ENCODE results near the gene HSF2BP.

DNA sequence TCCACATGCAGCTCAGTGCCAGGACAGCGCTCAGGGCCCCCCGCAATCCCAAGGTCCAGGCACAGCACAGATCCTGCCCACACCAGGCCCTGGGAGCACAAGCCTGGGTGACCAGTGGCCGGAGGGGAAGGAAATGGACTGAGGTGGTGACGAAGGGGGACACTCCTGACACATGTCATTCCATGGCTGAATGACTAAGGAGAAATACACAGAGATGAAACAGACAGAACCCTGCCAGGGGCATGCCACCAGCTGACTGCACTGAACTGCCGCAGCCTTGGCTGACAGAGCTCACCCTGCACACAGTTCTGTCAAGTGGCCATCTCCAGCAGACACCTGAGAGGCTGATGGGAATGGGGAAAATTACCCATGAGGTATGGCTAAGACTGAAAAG, 56.1 kb downstream of the HSF2BP start:
- TF ChIP-seq, protein P1, sequence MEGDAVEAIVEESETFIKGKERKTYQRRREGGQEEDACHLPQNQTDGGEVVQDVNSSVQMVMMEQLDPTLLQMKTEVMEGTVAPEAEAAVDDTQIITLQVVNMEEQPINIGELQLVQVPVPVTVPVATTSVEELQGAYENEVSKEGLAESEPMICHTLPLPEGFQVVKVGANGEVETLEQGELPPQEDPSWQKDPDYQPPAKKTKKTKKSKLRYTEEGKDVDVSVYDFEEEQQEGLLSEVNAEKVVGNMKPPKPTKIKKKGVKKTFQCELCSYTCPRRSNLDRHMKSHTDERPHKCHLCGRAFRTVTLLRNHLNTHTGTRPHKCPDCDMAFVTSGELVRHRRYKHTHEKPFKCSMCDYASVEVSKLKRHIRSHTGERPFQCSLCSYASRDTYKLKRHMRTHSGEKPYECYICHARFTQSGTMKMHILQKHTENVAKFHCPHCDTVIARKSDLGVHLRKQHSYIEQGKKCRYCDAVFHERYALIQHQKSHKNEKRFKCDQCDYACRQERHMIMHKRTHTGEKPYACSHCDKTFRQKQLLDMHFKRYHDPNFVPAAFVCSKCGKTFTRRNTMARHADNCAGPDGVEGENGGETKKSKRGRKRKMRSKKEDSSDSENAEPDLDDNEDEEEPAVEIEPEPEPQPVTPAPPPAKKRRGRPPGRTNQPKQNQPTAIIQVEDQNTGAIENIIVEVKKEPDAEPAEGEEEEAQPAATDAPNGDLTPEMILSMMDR (IDR thresholded peaks at IDR 0.05) = no peak
- TF ChIP-seq POLR2A (IDR thresholded peaks at IDR 0.05) = no peak
